Heart right ventricle (tissue), 16 donors: ENCODE results near the gene RBFOX1. TPM values are rescaled to one million over a fixed set of nuclear protein-coding genes. Genes with fewer than 3 reads are reported as not detected.

Source experiments
- ATAC-seq, 8 donors: fragments of 200-7000 bp; cut with Tn5 transposase; one replicate each; pipeline ENCODE4 v1.9.1; 2020; ENCODE audit warnings: mild to moderate bottlenecking in 8 of 8, moderate library complexity in 8 of 8, moderate number of reproducible peaks in 1 of 8
- DNase-seq, 2 donors: peaks; one replicate each; pipeline ENCODE4 v3.0.0-alpha.2; 2020
- H3K27ac ChIP-seq, 10 donors: fragments of 200-600 bp; sonication (generic) in 2 of 10; one replicate each; pipeline versions ENCODE4 v1.5.0 to v1.8.0; 2020 to 2022; ENCODE audit warnings: mild to moderate bottlenecking in 3 of 10
- H3K27me3 ChIP-seq, 7 donors: fragments of 200-600 bp; one replicate each; pipeline ENCODE4 v1.8.0; 2021 to 2022; ENCODE audit warnings: mild to moderate bottlenecking in 2 of 7
- H3K36me3 ChIP-seq, 9 donors: fragments of 200-600 bp; sonication (generic) in 1 of 9; one replicate each; pipeline versions ENCODE4 v1.5.0 to v1.8.0; 2020 to 2022; ENCODE audit warnings: mild to moderate bottlenecking in 2 of 9
- H3K4me1 ChIP-seq, 9 donors: fragments of 200-600 bp; sonication (generic) in 1 of 9; one replicate each; pipeline versions ENCODE4 v1.5.0 to v1.8.0; 2020 to 2022; ENCODE audit warnings: mild to moderate bottlenecking in 4 of 9
- H3K4me3 ChIP-seq, 10 donors: fragments of 200-600 bp; sonication (generic) in 2 of 10; one replicate each; pipeline versions ENCODE4 v1.5.0 to v1.8.0; 2020 to 2022; ENCODE audit warnings: mild to moderate bottlenecking in 7 of 10, moderate library complexity in 2 of 10
- H3K9me3 ChIP-seq, 11 donors: fragments of 200-600 bp in 10 of 11; sonication (generic) in 2 of 11; one replicate each; pipeline versions ENCODE4 v1.5.0 to v1.8.0; 2013 to 2022; ENCODE audit warnings: mild to moderate bottlenecking in 2 of 11, control low read depth in 1 of 11, moderate library complexity in 1 of 11
- CTCF ChIP-seq, 9 donors: fragments of 200-600 bp; sonication (generic) in 2 of 9; IDR thresholded peaks; one replicate each; pipeline versions ENCODE4 v1.5.0 to v1.8.0; 2021 to 2022; ENCODE audit warnings: antibody characterized with exemption in 9 of 9, mild to moderate bottlenecking in 5 of 9, moderate library complexity in 1 of 9
- WGBS, 2 donors: extraction: QIAGEN DNeasy Blood & Tissue Kit; methylation state at CpG; one replicate each; pipeline ENCODE4 v1.1.7; 2013; ENCODE audit warnings: inconsistent platforms in 1 of 2; 5-methylcytosine and 5-hydroxymethylcytosine counted together
- intact Hi-C, 10 donors: fragments of 100-400 bp; cut with DNase I; formaldehyde crosslinking; loops; one replicate each; pipeline versions ENCODE4 v1.11.1 to v1.14.2; 2022
- polyA plus RNA-seq, 2 donors: library from polyadenylated mRNA; stranded (reverse); fragments of 200-250 nt; gene quantifications; one replicate each; pipeline ENCODE4 v1.2.3, GENCODE V29; 2013
- total RNA-seq, 10 donors: library from RNA; stranded (reverse); fragmentation: NEBNext Ultra II Directional in 3 of 10; extraction: Animal tissue kit (Norgen Biotek cat#: 25700) in 3 of 10; gene quantifications; one replicate each; pipeline versions ENCODE4 v1.2.1 to v1.2.4, GENCODE V29; 2021 to 2023
- donor health status: Arrhythmogenic right ventricular cardiomyopathy.
- donor health status: ischemic (EF 13 %, LVEDD 7.1; RV severe dilation, severe dysfunction).
- donor health status: healthy with polysubstance abuse.
- donor health status: DM: no; HTN: yes; CAD: no.
- donor health status: DM: no; HTN: no; CAD: no.
- donor health status: ischemic (EF 25% LVEDD 6.9; RV normal size, moderate dysfunction).
- donor health status: ischemic (EF 25% LVEDD 5.7; RV mildly dilated, moderate dysfunction).
- donor health status: healthy.
- donor health status: DM: yes; HTN: yes; CAD: no.
- donor health status: Ischemic cardiomyopathy.
- donor health status: ischemic (EF 35%, LVEDD 5.7; RV mildly dilated, moderate dysfunction).
- donor health status: nonischemic (EF 11% LVEDD 7.7; RV severe dilation, severe dysfunction).
- donor health status: DM: yes; HTN: yes; CAD: no.
- donor health status: PGD.
- donor health status: ischemic (EF 29% LVEDD 5.4; RV normal size, mild dysfunction).
- donor health status: nonischemic (EF 23%, LVEDD 6.1; RV moderate dilation, normal function).

The RBFOX1 gene
- total and polyA plus RNA-seq, 12 donors = 11.1 to 82.9 (median 53.4) TPM

GRCh38 chr16:7335991-7336634 is 3.5 kb downstream of the RBFOX1 start:
- Histone ChIP-seq H3K4me1 (peaks cover 0 to 49% (median 15%) of the 10 kb centered on the region in 9 donors), H3K4me3 (peak overlapping the region in 1 of 10 donors; percentile 42), H3K9me3 (no peaks in the 10 kb centered on the region), H3K27ac (peak overlapping the region in 5 of 10 donors; percentile 81 to 91 (median 88)), H3K36me3 (no peaks in the 10 kb centered on the region), H3K27me3 (no peaks in the 10 kb centered on the region)
- TF ChIP-seq CTCF (IDR thresholded peaks at IDR 0.05) = no peak
- ATAC-seq (no peak), DNase-seq (no peak)
- 31 to 37% methylated on average over 3 of the region's 3 CpGs for WGBS, 2 donors
- intact Hi-C loops = no loop called here

GRCh38 chr16:7336742-7337141 is 4.1 kb downstream of the RBFOX1 start:
- peak overlapping the region in 4 of 10 donors; percentile 51 to 88 (median 82) for H3K27ac ChIP-seq
- H3K27me3 ChIP-seq = no peaks in the 10 kb centered on the region
- H3K4me3 ChIP-seq = no peak overlapping the region
- no peaks in the 10 kb centered on the region for H3K9me3 ChIP-seq
- ATAC-seq (no peak), DNase-seq (no peak)
- intact Hi-C loops = no loop called here
- H3K36me3 ChIP-seq = no peaks in the 10 kb centered on the region
- H3K4me1 ChIP-seq = peaks cover 0 to 44% (median 15%) of the 10 kb centered on the region in 9 donors
- 64 to 68% methylated on average over 1 of the region's 1 CpG for WGBS, 2 donors
- no peak for TF ChIP-seq CTCF (IDR thresholded peaks at IDR 0.05)

- Histone ChIP-seq H3K9me3 (no peaks in the 10 kb centered on the region), H3K27me3 (no peaks in the 10 kb centered on the region), H3K27ac (peak overlapping the region in 4 of 10 donors; percentile 6 to 41 (median 32)), H3K4me1 (peaks cover 0 to 39% (median 19%) of the 10 kb centered on the region in 9 donors), H3K4me3 (no peak overlapping the region), H3K36me3 (no peaks in the 10 kb centered on the region)
- intact Hi-C loops = no loop called here
- 48 to 60% methylated on average over 4 of the region's 4 CpGs for WGBS, 2 donors
- no peak for TF ChIP-seq CTCF (IDR thresholded peaks at IDR 0.05)
- peak in 1 of 8 donors; percentile 30 for ATAC-seq
- no peak for DNase-seq
Measured at GRCh38 chr16:7338826-7339225, 6.2 kb downstream of the RBFOX1 start.

- TF ChIP-seq CTCF (IDR thresholded peaks at IDR 0.05) = no peak
- Histone ChIP-seq H3K27me3 (no peaks in the 10 kb centered on the region), H3K9me3 (no peaks in the 10 kb centered on the region), H3K36me3 (no peaks in the 10 kb centered on the region), H3K27ac (peak overlapping the region in 3 of 10 donors; percentile 14 to 38 (median 27)), H3K4me3 (no peak overlapping the region), H3K4me1 (peaks cover 0 to 43% (median 22%) of the 10 kb centered on the region in 9 donors)
- DNase-seq (no peak), ATAC-seq (no peak)
- intact Hi-C loops = no loop called here
- WGBS, 2 donors = 70 to 93% methylated on average over 1 of the region's 1 CpG
Measured at GRCh38 chr16:7339700-7340099, 7.1 kb downstream of the RBFOX1 start.
